GM19351 (cell line): ENCODE results near the gene CDH4.

Experiments used
- ATAC-seq: cut with Tn5 transposase; IDR thresholded peaks from one replicate; pipeline ENCODE4 v1.9.1; 2021; ENCODE audit warnings: mild to moderate bottlenecking, moderate library complexity; ENCODE audit not compliant: unreplicated experiment

The CDH4 gene

GRCh38 chr20:61927826-61928541, 675.9 kb downstream of the CDH4 start:
- no peak for ATAC-seq

DNA sequence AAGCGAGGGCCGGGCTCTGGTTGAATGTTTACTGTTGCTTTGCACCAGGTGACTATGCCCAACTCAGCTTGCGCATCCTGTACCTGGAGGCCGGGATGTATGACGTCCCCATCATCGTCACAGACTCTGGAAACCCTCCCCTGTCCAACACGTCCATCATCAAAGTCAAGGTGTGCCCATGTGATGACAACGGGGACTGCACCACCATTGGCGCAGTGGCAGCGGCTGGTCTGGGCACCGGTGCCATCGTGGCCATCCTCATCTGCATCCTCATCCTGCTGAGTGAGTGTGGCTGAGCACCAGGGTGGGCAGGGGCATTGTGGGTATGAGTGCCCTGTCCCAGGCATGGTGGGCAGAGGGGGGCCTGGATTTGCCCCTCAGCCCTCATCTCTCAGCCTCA, 677.5 kb downstream of the CDH4 start:
- no peak for ATAC-seq

DNA sequence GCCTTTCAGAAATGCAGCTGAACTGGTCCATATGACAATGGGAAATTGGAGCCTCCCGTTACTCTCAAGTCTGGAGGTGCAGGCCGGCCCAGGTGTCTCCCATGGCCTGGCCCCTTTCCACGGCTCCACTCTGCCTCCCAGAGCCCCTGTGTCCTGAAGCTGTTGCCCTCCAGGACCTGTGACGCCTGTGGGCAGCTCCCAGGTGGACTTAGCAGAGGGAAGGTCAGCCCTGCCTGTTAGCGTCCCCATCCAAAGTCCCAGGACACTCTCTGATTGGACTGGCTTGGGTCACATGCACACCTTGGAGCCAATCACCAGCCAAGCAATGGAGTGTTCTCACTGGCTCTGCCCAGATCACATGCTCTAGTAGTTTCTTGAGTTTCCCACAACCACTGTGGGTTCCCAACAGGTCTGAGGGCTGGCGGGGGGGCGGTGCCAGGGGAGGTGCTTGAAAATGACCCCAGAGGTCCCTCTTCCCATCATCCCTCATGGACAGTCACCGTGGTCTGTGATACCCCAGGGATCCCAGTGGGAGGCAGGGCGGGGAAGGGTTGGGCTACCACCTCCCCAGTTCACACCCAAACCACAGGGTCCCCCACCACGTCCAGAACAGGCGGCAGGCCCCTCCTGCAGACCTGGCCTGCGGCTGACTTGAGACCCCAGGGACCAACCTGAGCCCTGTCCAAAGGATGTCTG, 678.1 kb downstream of the CDH4 start:
- ATAC-seq, result no peak

DNA sequence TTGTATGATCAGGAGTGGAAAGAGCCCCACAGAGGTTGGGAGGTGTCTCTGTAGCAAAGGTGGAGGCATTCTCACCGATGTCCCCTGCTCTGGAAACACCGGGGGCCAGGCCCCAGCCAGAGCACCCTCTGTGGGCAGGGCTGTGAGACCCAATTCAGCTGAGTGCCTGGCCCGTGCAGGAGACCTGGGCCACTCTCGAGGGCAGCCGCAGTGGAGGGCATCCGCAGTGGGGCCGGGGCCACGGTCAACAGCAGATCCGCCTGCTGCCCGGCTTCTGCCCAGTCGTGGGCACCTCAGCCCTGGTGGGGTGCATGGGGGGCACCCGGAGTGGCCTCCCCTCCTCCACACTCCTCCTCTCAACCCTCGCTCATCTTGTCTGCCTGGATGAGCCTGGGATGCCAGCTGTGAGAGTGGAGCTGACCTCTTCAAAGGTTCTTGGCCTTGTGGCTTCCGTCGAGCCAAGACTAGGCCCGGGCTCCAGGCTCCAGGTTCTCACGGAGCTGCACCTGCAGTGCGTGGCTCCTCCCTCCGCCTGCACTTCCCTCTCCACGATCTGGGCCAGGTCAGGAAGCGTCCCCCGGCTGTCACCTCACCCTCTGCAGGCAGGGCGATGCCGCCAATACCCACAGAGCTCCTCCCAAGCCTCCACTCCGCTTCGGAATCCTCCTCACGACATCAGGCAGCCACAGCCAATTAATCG, 678.9 kb downstream of the CDH4 start:
- ATAC-seq, result no peak

DNA sequence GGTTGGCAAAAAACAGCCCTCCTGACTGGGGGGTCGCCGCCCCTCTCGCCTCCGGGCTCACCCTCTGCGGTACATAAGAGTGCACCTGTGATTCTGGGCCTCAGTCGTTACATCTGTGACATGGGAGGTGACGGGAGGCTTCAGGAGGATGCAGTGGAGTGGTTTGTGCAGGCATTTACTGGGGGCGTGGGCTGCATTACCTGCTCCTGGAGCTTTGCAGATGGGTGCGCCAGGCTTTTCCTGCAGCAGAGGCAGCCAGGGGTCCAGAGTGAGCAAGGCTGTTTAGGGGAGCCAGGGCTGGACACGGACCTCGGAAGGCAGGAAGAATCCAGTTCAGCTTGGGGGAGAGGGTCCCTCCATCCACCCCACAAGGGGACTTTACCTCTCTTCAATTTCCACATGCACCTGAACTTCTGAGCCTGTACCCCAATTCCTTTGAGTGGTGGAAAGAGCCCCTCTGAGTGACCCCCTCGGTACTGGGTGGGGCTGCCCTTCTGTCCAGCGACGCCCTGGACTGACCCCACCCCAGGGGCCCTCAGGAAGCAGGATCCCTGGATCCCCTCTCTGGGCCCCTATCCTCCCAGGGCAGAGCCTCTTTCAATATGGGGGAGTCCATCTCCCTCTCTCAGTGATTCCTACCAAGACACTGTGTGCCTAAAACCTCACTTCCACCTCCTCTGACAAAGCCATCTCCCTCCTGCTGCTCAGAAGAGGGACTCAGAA, 679.6 kb downstream of the CDH4 start:
- ATAC-seq, result no peak

GRCh38 chr20:61932199-61932592, 680.1 kb downstream of the CDH4 start:
- no peak for ATAC-seq

DNA sequence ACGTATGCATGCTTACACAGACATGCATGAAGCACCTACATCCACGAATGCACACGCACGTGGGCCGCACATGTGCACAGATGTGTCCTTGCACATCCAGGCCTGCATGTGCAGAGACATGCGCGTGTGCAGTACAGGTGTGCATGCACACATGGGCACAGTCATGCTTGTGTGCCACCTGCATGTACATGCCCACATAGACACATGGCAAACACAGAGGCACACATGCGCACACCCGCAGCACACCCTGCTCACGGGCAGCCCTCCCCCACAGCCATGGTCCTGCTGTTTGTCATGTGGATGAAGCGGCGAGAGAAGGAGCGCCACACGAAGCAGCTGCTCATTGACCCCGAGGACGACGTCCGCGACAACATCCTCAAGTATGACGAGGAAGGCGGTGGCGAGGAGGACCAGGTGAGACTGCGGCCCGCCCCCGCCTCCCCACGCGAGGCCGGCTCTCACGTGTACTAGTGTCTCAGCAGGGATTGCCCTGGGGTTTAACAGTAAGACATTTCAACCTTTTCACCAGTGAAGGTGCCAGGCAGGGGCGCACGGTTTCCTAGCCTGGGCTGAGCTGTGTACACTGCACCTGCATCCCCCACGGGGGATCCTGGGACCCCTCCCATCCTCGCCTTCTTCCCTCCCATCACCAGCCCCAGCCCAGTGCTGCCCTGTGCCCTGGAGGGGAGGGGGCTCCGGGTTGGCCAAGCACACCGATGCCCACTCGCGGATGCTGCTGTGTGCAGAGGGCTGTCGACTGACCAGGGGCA, 680.8 kb downstream of the CDH4 start:
- no peak for ATAC-seq

GRCh38 chr20:61933481-61933950, 681.5 kb downstream of the CDH4 start:
- no peak for ATAC-seq

GRCh38 chr20:61933951-61934715, 682.1 kb downstream of the CDH4 start:
- no peak for ATAC-seq

DNA sequence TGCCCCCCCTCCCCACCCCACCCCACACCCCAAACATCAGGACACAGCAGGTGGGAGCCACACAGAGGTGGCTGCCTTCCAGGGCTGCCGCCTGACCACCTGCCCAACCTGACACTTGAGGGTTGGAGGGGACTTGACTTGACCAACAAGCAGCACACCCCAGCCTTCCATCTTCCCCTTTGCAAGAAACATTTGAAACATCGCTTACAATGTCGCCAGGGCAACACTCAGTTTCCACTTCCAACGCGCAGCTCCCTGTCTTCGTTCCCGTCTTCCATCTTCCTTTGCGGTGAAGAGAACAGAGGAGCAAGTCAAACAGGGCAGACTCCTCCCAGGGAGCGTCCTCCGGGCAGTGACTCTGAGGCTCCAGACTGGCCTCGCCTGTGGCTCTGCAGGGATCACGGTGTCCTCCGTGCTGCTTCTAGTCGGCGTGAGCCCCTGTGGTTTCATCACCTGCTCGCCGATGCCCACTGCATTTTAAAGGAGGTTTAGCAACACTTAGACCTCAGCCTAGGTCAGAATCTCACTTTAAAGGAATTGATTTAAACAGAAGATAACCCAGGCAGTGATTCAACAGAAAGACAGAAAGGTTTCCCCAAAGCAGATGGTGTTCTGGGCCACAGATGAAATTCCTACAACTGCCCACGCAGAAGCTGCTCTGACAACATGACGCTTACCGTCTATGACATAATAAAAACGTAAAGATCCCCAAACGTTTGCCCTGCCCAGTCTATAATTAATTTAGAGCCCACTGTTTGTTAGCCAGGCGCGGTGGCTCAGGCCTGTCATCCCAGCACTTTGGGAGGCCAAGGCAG, 682.9 kb downstream of the CDH4 start:
- ATAC-seq, result no peak

DNA sequence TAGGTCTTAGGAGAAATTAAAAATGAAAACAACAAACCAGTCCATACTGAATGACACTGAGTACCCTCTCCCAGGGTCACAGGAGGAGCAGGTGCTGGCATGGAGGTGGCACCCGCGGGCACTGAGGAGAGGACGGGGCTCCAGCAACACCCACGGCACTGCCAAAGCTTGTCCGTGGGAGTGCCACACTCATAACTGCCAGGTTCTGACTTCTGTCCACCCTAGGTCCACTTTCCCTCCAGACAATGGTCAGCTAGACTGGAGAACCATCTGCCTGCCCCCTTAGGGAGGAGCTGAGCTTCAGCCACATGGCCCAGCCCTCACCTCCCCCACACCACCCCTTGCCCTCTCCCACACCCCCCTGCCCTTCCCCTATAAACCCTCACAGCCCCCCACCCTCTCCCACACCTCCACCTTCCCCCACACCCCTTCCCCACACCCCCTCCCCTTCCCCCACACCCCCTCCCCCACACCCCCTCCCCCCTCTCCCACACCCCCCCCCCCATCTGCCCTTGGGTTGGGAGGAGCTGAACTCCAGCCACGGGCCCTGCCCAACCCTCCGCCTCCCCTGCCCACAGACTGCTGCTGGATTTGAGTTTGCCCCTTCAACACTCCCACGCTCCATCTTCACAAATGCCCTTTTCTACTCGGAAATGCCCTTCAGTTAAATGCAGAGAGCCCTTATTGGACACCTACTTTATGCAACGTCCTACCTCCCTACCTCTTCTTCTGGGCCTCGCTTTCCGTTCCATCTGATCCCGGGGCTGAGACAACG, 684.1 kb downstream of the CDH4 start:
- ATAC-seq, result no peak

DNA sequence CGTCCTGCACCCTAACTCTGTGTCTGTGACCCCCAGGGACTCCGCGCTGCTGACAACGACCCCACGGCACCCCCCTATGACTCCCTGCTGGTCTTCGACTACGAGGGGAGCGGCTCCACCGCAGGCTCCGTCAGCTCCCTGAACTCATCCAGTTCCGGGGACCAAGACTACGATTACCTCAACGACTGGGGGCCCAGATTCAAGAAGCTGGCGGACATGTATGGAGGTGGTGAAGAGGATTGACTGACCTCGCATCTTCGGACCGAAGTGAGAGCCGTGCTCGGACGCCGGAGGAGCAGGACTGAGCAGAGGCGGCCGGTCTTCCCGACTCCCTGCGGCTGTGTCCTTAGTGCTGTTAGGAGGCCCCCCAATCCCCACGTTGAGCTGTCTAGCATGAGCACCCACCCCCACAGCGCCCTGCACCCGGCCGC, 684.7 kb downstream of the CDH4 start:
- ATAC-seq, result no peak

GRCh38 chr20:61937146-61937962, 685.3 kb downstream of the CDH4 start:
- ATAC-seq, result no peak

- ATAC-seq, result no peak
These were observed 686.1 kb downstream of the CDH4 start for GRCh38 chr20:61937963-61938838.

- no peak for ATAC-seq
These were observed 687.0 kb downstream of the CDH4 start for GRCh38 chr20:61938839-61939690.
